ENCODE results near the gene PRR29. TPM values are rescaled to one million over a fixed set of nuclear protein-coding genes. Genes with fewer than 3 reads are reported as not detected.

The PRR29 gene
- total and polyA plus RNA-seq, 2 donors (not counting 1 experiment from before 2014, with no cell fraction given) = 0.03 TPM; not detected in 1

DNA sequence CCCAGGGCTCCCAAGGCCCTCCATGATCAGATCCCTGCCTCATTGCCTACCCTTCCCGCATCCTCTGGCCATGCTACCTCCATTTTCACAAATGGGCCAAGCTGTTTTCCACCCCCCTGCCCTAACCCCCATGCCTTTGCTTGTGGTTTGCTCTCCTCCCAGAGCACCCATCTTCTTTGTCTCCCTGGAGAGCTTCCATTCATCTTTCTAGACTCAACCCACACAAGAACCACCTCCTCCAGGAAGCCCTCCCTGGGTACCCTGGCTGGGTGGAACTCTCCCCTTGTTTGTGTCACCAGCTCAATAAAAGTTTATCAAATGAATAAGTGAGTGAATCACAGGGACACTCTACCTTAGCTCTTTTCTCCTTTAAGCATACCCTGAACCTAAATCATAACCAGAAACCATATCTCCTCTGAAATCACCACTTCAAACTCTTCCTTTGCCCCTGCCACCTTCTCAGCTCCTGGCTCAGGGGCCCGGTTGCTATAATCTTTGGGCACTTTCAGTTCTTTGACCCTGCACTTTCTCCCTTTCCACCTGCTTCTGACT is 22.5 kb upstream of the PRR29 start:
- Mint-ChIP-seq H3K9me3 (ENCODE audit: insufficient read depth) (no peaks in the 10 kb centered on the region), H3K27ac (no peak overlapping the region), H3K4me1 (no peaks in the 10 kb centered on the region), H3K27me3 (peaks cover 13% of the 10 kb centered on the region), H3K4me3 (no peak overlapping the region)
- intact Hi-C loops (cut with micrococcal nuclease) = no loop called here
- ChIA-PET POLR2A (interaction anchor here (0.5 to 1.0 kb wide), 2 partner anchors 21 to 47 kb away, joined by 4 to 5 read pairs; no protein-coding TSS in a partner anchor), CTCF (interaction anchor here (0.7 to 2.9 kb wide), 5 partner anchors 10 to 56 kb away, joined by 3 to 9 read pairs (median 6); no protein-coding TSS in a partner anchor)
- ATAC-seq (ENCODE audit: low read depth) (no peak), DNase-seq (no peak)
- no peak for TF ChIP-seq EZH2 (IDR thresholded peaks at IDR 0.05; ENCODE audit: borderline replicate concordance, insufficient read depth, low read depth, low read length, poor library complexity, severe bottlenecking)
- TF ChIP-seq, protein P1, sequence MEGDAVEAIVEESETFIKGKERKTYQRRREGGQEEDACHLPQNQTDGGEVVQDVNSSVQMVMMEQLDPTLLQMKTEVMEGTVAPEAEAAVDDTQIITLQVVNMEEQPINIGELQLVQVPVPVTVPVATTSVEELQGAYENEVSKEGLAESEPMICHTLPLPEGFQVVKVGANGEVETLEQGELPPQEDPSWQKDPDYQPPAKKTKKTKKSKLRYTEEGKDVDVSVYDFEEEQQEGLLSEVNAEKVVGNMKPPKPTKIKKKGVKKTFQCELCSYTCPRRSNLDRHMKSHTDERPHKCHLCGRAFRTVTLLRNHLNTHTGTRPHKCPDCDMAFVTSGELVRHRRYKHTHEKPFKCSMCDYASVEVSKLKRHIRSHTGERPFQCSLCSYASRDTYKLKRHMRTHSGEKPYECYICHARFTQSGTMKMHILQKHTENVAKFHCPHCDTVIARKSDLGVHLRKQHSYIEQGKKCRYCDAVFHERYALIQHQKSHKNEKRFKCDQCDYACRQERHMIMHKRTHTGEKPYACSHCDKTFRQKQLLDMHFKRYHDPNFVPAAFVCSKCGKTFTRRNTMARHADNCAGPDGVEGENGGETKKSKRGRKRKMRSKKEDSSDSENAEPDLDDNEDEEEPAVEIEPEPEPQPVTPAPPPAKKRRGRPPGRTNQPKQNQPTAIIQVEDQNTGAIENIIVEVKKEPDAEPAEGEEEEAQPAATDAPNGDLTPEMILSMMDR (IDR thresholded peaks at IDR 0.05) = no peak
- no peaks in the 10 kb centered on the region for H3K9me3 ChIP-seq (ENCODE audit: control extremely low read depth in 1 of 3, control insufficient read depth in 2 of 3, insufficient read depth in 1 of 3, low read length in 2 of 3)
- H3K9ac ChIP-seq (ENCODE audit: low read length) = no peak overlapping the region
- no peak overlapping the region for H3K4me3 ChIP-seq (ENCODE audit: control extremely low read depth in 1 of 5, extremely low read depth in 1 of 5, insufficient read depth in 1 of 5, low read depth in 2 of 5, low read length in 4 of 5)
- H4K20me1 ChIP-seq (ENCODE audit: control insufficient read depth, insufficient read depth, low read length, poor library complexity, severe bottlenecking) = no peaks in the 10 kb centered on the region
- peaks cover 0 to 10% (median 4%) of the 10 kb centered on the region in 4 experiments for H3K27me3 ChIP-seq (replicated peaks in 1 of 4; ENCODE audit: control extremely low read depth in 1 of 4, control insufficient read depth in 3 of 4, insufficient read depth in 4 of 4, low read length in 3 of 4)
- whole genome bisulfite sequencing (ENCODE audit: insufficient coverage) = 86% methylated on average over 2 of the region's 2 CpGs
- no peak overlapping the region for H3K4me2 ChIP-seq (replicated peaks; ENCODE audit: low read depth, low read length, poor library complexity, severe bottlenecking)
- H3K79me2 ChIP-seq (ENCODE audit: control insufficient read depth, insufficient read depth, low read length) = no peaks in the 10 kb centered on the region
- no peaks in the 10 kb centered on the region for H3K4me1 ChIP-seq (ENCODE audit: control insufficient read depth in 2 of 2, insufficient read depth in 2 of 2, low read length in 2 of 2)
- no peaks in the 10 kb centered on the region for H3K36me3 ChIP-seq (replicated peaks in 1 of 2; ENCODE audit: control extremely low read depth in 1 of 2, control insufficient read depth in 1 of 2, extremely low read depth in 1 of 2, insufficient read depth in 2 of 2, low read length in 1 of 2)
- no peak overlapping the region for H2AFZ ChIP-seq (ENCODE audit: insufficient read depth, low read depth, low read length, poor library complexity, severe bottlenecking)
- H3K27ac ChIP-seq (ENCODE audit: low read length in 2 of 2) = no peak overlapping the region

DNA sequence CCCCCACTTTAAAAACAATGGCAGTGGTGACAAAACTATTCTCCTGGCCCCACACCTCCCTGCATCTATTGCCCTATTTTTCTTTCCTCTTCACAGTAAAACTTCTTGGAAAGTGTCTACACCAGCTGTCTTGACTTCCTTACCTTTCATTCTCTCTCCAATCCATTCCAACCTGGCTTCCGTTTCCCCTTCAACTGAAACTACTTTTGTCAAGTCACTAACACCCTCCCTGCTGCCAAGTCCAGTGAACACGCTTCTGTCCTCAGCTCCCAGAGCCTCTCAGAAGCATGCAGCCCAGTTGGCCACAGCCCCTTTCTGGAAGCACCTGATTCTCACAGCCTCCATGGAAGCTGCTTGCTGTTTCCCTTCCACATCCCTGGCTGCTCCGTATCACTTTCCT is 21.4 kb upstream of the PRR29 start:
- no peaks in the 10 kb centered on the region for H4K20me1 ChIP-seq (ENCODE audit: control insufficient read depth, insufficient read depth, low read length, poor library complexity, severe bottlenecking)
- no peak overlapping the region for H3K27ac ChIP-seq (ENCODE audit: low read length in 2 of 2)
- H3K9ac ChIP-seq (ENCODE audit: low read length) = no peak overlapping the region
- no peaks in the 10 kb centered on the region for H3K79me2 ChIP-seq (ENCODE audit: control insufficient read depth, insufficient read depth, low read length)
- ChIA-PET CTCF (interaction anchor here (1.1 to 2.9 kb wide), 3 partner anchors 14 to 52 kb away, joined by 3 to 9 read pairs (median 7); no protein-coding TSS in a partner anchor), POLR2A (no interaction called here)
- H3K4me2 ChIP-seq (replicated peaks; ENCODE audit: low read depth, low read length, poor library complexity, severe bottlenecking) = no peak overlapping the region
- intact Hi-C loops (cut with micrococcal nuclease) = no loop called here
- H3K4me1 ChIP-seq (ENCODE audit: control insufficient read depth in 2 of 2, insufficient read depth in 2 of 2, low read length in 2 of 2) = no peaks in the 10 kb centered on the region
- Mint-ChIP-seq H3K4me1 (no peaks in the 10 kb centered on the region), H3K4me3 (no peak overlapping the region), H3K27ac (no peak overlapping the region), H3K27me3 (peaks cover 13% of the 10 kb centered on the region), H3K9me3 (ENCODE audit: insufficient read depth) (no peaks in the 10 kb centered on the region)
- no peak for ATAC-seq (ENCODE audit: low read depth)
- peaks cover 0 to 3% (median 1%) of the 10 kb centered on the region in 3 donors for H3K9me3 ChIP-seq (ENCODE audit: control extremely low read depth in 1 of 3, control insufficient read depth in 2 of 3, insufficient read depth in 1 of 3, low read length in 2 of 3)
- TF ChIP-seq EZH2 (IDR thresholded peaks at IDR 0.05; ENCODE audit: borderline replicate concordance, insufficient read depth, low read depth, low read length, poor library complexity, severe bottlenecking) = no peak
- TF ChIP-seq, protein P1 (IDR thresholded peaks at IDR 0.05) = no peak
- no peaks in the 10 kb centered on the region for H3K36me3 ChIP-seq (replicated peaks in 1 of 2; ENCODE audit: control extremely low read depth in 1 of 2, control insufficient read depth in 1 of 2, extremely low read depth in 1 of 2, insufficient read depth in 2 of 2, low read length in 1 of 2)
- H3K27me3 ChIP-seq (replicated peaks in 1 of 4; ENCODE audit: control extremely low read depth in 1 of 4, control insufficient read depth in 3 of 4, insufficient read depth in 4 of 4, low read length in 3 of 4) = peaks cover 0 to 10% (median 4%) of the 10 kb centered on the region in 4 experiments
- WGBS (ENCODE audit: insufficient coverage) = 41% methylated on average over 3 of the region's 3 CpGs
- no peak overlapping the region for H2AFZ ChIP-seq (ENCODE audit: insufficient read depth, low read depth, low read length, poor library complexity, severe bottlenecking)
- no peak overlapping the region for H3K4me3 ChIP-seq (ENCODE audit: control extremely low read depth in 1 of 5, extremely low read depth in 1 of 5, insufficient read depth in 1 of 5, low read depth in 2 of 5, low read length in 4 of 5)
- DNase-seq = no peak
